ENCODE data around the gene USP2. TPM values are rescaled to one million over a fixed set of nuclear protein-coding genes. Genes with fewer than 3 reads are reported as not detected.

Gene USP2
- total and polyA plus RNA-seq, 2 of the 4 experiments (the other 2 are of a cell fraction) = 0.18 to 0.79 TPM

DNA sequence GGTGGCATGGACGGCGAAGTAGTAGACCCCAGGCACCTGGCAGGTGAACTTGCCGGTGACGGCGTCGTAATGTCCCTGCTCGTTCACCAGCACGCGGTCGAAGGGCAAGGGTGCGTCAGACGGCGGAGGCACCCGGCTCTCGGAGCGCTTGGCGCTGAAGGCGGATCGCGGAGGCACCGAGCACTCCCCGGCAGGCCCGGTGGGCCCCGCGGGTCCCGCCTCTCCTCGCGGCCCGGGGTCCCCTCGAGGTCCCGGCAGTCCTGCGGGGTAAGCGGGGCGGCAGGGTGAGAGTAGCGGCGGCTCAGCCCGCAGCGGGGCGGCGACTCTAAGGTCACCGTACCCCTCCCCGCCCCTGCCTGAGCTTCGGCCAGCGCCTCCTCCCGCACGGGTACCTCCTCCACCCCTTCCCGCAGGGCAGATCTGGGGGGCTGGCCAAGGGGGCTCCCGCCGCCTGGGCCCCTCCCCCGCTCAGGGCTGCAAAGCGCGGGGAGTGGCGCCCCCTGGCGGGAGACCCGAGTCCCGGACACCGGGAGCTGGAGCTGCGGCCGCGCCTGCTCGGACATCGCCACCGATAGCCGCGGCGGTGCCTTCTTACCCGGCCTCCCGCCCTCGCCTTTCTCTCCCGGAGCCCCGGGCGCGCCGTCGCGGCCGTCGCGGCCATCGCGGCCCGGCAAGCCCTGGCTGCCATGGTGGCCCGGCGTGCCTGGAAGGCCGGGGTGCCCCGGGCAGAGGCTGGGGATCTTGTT, 41.7 kb downstream of the USP2 start:
- in situ Hi-C loops (cut with MboI; ENCODE audit: low sequenced_read_pairs) = no loop called here
- 2% methylated on average over 37 of the region's 86 CpGs; no CpG with 5 or more reads in 1 of the 2 experiments for WGBS, 2 experiments (ENCODE audit: extremely low coverage in 2 of 2, insufficient read length in 1 of 2)
- H2BK15ac ChIP-seq (ENCODE audit: low read depth, low read length) = peak overlapping the region; percentile 59; the same call in 1 of the 3 replicates

More for the DNA sequence above, 41.7 kb downstream of the USP2 start:
- ChIA-PET CTCF (interaction anchor here (0.5 to 2.4 kb wide), 12 partner anchors 14 to 880 kb away, joined by 3 to 16 read pairs (median 3); partner anchors contain the start of gene USP2), POLR2A (ENCODE audit: unreplicated experiment) (no interaction called here)
- peak overlapping the region; percentile 84 for H2AK9ac ChIP-seq (replicated peaks; ENCODE audit: low read depth, low read length, poor library complexity)
- peaks cover under 1% of the 10 kb centered on the region; the same call in 1 of the 2 replicates for H3K27me3 ChIP-seq (ENCODE audit: control insufficient read depth, insufficient read depth, low read length)
- H4K8ac ChIP-seq (ENCODE audit: low read depth in 2 of 2, low read length in 2 of 2) = peak overlapping the region; percentile 17 to 78; a peak in 3 of 4 replicates
- H4K20me1 ChIP-seq (ENCODE audit: insufficient read depth, low read length) = peaks cover 5% of the 10 kb centered on the region; the same call in 1 of the 2 replicates
- H4K5ac ChIP-seq (ENCODE audit: low read depth, low read length) = peak overlapping the region; percentile 42
- peak overlapping the region; percentile 44 for H2BK5ac ChIP-seq (ENCODE audit: low read depth, low read length, poor library complexity, severe bottlenecking)
- H3K79me1 ChIP-seq (ENCODE audit: low read depth in 1 of 2, low read length in 2 of 2) = peaks cover 16 to 39% of the 10 kb centered on the region in 2 experiments; a peak in 3 of 4 replicates
- peak overlapping the region; percentile 95 for H4K91ac ChIP-seq (ENCODE audit: insufficient read depth, low read depth, low read length)
- H3K9me1 ChIP-seq (ENCODE audit: insufficient read depth, low read length) = peaks cover 10% of the 10 kb centered on the region
- peak; percentile 49 for TF ChIP-seq SMC3 (IDR thresholded peaks at IDR 0.05; ENCODE audit: low read depth, low read length)
- peak; percentile 80; the same call in 1 of the 2 replicates for TF ChIP-seq MAZ (IDR thresholded peaks at IDR 0.05; ENCODE audit: borderline replicate concordance, low read depth, low read length)
- no peak for TF ChIP-seq MAFK (IDR thresholded peaks at IDR 0.05; ENCODE audit: low read depth, low read length)
- TF ChIP-seq, protein P1, sequence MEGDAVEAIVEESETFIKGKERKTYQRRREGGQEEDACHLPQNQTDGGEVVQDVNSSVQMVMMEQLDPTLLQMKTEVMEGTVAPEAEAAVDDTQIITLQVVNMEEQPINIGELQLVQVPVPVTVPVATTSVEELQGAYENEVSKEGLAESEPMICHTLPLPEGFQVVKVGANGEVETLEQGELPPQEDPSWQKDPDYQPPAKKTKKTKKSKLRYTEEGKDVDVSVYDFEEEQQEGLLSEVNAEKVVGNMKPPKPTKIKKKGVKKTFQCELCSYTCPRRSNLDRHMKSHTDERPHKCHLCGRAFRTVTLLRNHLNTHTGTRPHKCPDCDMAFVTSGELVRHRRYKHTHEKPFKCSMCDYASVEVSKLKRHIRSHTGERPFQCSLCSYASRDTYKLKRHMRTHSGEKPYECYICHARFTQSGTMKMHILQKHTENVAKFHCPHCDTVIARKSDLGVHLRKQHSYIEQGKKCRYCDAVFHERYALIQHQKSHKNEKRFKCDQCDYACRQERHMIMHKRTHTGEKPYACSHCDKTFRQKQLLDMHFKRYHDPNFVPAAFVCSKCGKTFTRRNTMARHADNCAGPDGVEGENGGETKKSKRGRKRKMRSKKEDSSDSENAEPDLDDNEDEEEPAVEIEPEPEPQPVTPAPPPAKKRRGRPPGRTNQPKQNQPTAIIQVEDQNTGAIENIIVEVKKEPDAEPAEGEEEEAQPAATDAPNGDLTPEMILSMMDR (conservative IDR thresholded peaks at IDR 0.05; ENCODE audit: low read depth, low read length) = peak; percentile 83
- no peak for TF ChIP-seq FOS (IDR thresholded peaks at IDR 0.05; ENCODE audit: low read depth, low read length)
- TF ChIP-seq RAD21 (IDR thresholded peaks at IDR 0.05; ENCODE audit: low read length) = peak; percentile 57
- TF ChIP-seq POLR2A (IDR thresholded peaks at IDR 0.05; ENCODE audit: low read depth, low read length) = no peak
- no peak for TF ChIP-seq RCOR1 (IDR thresholded peaks at IDR 0.05; ENCODE audit: insufficient replicate concordance, low read length)
- TF ChIP-seq, protein P2, sequence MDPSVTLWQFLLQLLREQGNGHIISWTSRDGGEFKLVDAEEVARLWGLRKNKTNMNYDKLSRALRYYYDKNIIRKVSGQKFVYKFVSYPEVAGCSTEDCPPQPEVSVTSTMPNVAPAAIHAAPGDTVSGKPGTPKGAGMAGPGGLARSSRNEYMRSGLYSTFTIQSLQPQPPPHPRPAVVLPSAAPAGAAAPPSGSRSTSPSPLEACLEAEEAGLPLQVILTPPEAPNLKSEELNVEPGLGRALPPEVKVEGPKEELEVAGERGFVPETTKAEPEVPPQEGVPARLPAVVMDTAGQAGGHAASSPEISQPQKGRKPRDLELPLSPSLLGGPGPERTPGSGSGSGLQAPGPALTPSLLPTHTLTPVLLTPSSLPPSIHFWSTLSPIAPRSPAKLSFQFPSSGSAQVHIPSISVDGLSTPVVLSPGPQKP (IDR thresholded peaks at IDR 0.05; ENCODE audit: borderline replicate concordance, low read depth, low read length) = no peak
- no peak for TF ChIP-seq CHD1 (IDR thresholded peaks at IDR 0.05; ENCODE audit: low read depth, low read length)
- no peak for TF ChIP-seq NFE2L2 (IDR thresholded peaks at IDR 0.05; ENCODE audit: low read depth, low read length)
- TF ChIP-seq CEBPB (IDR thresholded peaks at IDR 0.05; ENCODE audit: low read depth, low read length) = no peak
- H2AK5ac ChIP-seq (ENCODE audit: low read depth, low read length) = peak overlapping the region; percentile 72
- peak overlapping the region; percentile 84 for H3K4ac ChIP-seq (ENCODE audit: low read depth, low read length)
- no TSS peak for BruUV-seq (replicated peaks)
- H3K4me1 ChIP-seq (ENCODE audit: control insufficient read depth, insufficient read depth, low read length) = peaks cover 26% of the 10 kb centered on the region
- ATAC-seq (ENCODE audit: low read depth) = peak; percentile 43
- peak overlapping the region; percentile 74 for H3K14ac ChIP-seq (replicated peaks; ENCODE audit: low read depth, low read length)
- H2BK120ac ChIP-seq (ENCODE audit: low read depth, low read length) = peak overlapping the region; percentile 81
- H3K27ac ChIP-seq (ENCODE audit: insufficient read depth, low read length) = peak overlapping the region; percentile 74
- H2AFZ ChIP-seq (replicated peaks; ENCODE audit: low read length, poor library complexity) = peak overlapping the region; percentile 92
- H3K23ac ChIP-seq (ENCODE audit: low read depth, low read length) = peak overlapping the region; percentile 93
- intact Hi-C loops (cut with micrococcal nuclease) (loop anchor here (2.0 to 5.0 kb wide), 2 partner anchors 19 to 192 kb away; partner anchors contain the start of gene ABCG4), dilution Hi-C loops (cut with HindIII; ENCODE audit: low sequenced_read_pairs, unreplicated experiment) (no loop called here)
- peak overlapping the region; percentile 65 for H2BK20ac ChIP-seq (ENCODE audit: low read depth, low read length)
- no peaks in the 10 kb centered on the region for H3K9me3 ChIP-seq (ENCODE audit: control insufficient read depth, insufficient read depth, low read length)
- H3K4me2 ChIP-seq (ENCODE audit: low read depth, low read length) = peak overlapping the region; percentile 56
- H3K36me3 ChIP-seq (ENCODE audit: control insufficient read depth, insufficient read depth, low read length) = peaks cover 2% of the 10 kb centered on the region; the same call in 1 of the 2 replicates
- H3K9ac ChIP-seq (ENCODE audit: low read depth, low read length) = peak overlapping the region; percentile 54
- H3K18ac ChIP-seq (ENCODE audit: low read depth, low read length) = no peak overlapping the region; the same call in 1 of the 2 replicates
- H3K56ac ChIP-seq (ENCODE audit: extremely low read depth, insufficient read depth, low read length) = no peak overlapping the region; the same call in 1 of the 2 replicates
- DNase-seq = no peak
- peak overlapping the region; percentile 49 for H3K4me3 ChIP-seq (ENCODE audit: insufficient read depth, low read depth, low read length)

All from IMR-90 (cell line).